HepG2 (cell line): ENCODE measurements around the gene BAHCC1. TPM values are rescaled to one million over a fixed set of nuclear protein-coding genes. Genes with fewer than 3 reads are reported as not detected.

Source experiments
- AGO2 ChIP-seq: fragments of 200-400 bp; formaldehyde crosslinking; optimal IDR thresholded peaks from 2 replicates; pipeline ENCODE3; 2017; ENCODE audit warnings: mild to moderate bottlenecking, low read depth, low read length, moderate library complexity
- GTF2F1 ChIP-seq: fragments of 150-350 bp; IDR thresholded peaks from 2 replicates; pipeline ENCODE4 v1.6.1; 2014; ENCODE audit warnings: low read length
- MIER2 ChIP-seq: IDR thresholded peaks from 2 replicates; pipeline ENCODE4 v1.6.1; 2016; ENCODE audit warnings: missing biosample characterization, missing genetic modification reagents
- NFYB ChIP-seq: sonication (generic); formaldehyde crosslinking; IDR thresholded peaks from 2 replicates; pipeline ENCODE4 v1.4.0; 2020; ENCODE audit warnings: missing genetic modification reagents
- NR2F2 ChIP-seq: IDR thresholded peaks from 2 replicates; pipeline ENCODE4 v1.6.1; 2012; ENCODE audit warnings: low read depth, inconsistent platforms, borderline replicate concordance
- PHF8 ChIP-seq: sonication (generic); formaldehyde crosslinking; IDR thresholded peaks from 2 replicates; pipeline ENCODE4 v1.5.0; 2020; ENCODE audit warnings: missing genetic modification reagents
- RBM39 ChIP-seq: fragments of 200-400 bp; formaldehyde crosslinking; IDR thresholded peaks from one replicate; pipeline ENCODE4 v1.6.1; 2018; ENCODE audit warnings: antibody characterized with exemption, mild to moderate bottlenecking, low read depth, low read length; ENCODE audit not compliant: poor library complexity, severe bottlenecking
- RFX1 ChIP-seq: fragments of 450-650 bp; IDR thresholded peaks from 2 replicates; pipeline ENCODE4 v1.6.1; 2017
- ZFP82 ChIP-seq: sonication (generic); formaldehyde crosslinking; IDR thresholded peaks from 2 replicates; pipeline ENCODE4 v1.5.1; 2020; ENCODE audit warnings: mild to moderate bottlenecking, missing genetic modification reagents, borderline replicate concordance
- ZKSCAN8 ChIP-seq: IDR thresholded peaks from 2 replicates; pipeline ENCODE4 v1.6.1; 2016; ENCODE audit warnings: borderline replicate concordance, missing genetic modification reagents, missing compliant biosample characterization
- ZMYM4 ChIP-seq: sonication (generic); formaldehyde crosslinking; IDR thresholded peaks from 2 replicates; pipeline ENCODE4 v1.8.1; 2023; ENCODE audit warnings: mild to moderate bottlenecking, missing genetic modification reagents
- ZNF329 ChIP-seq: sonication (generic); formaldehyde crosslinking; IDR thresholded peaks from 2 replicates; pipeline ENCODE4 v1.9.0; 2021; ENCODE audit warnings: low read depth, mild to moderate bottlenecking, missing genetic modification reagents
- ZNF607 ChIP-seq: sonication (generic); formaldehyde crosslinking; IDR thresholded peaks from 2 replicates; pipeline ENCODE4 v1.5.1; 2020; ENCODE audit warnings: missing genetic modification reagents, mild to moderate bottlenecking, borderline replicate concordance
- ZSCAN30 ChIP-seq: sonication (generic); formaldehyde crosslinking; IDR thresholded peaks from 2 replicates; pipeline ENCODE4 v1.5.0; 2020; ENCODE audit warnings: mild to moderate bottlenecking, missing genetic modification reagents
- polyA plus RNA-seq, 8 experiments: library from polyadenylated mRNA; depleted of rRNA in 3 of 8; stranded (reverse) in 7 of 8; unstranded in 1 of 8; fragments of >200 nt; fragmentation: Illumina TruSeq in 4 of 8; extraction: Trizol in 4 of 8; gene quantifications; 2 replicates each; pipeline versions ENCODE4 v1.2.1 to v1.2.3, GENCODE V29; 2011 to 2016; ENCODE audit warnings: low read depth in 4 of 8, missing spikeins in 1 of 8, mixed read lengths in 1 of 8; ENCODE audit not compliant: insufficient read depth in 1 of 8
- total RNA-seq, 5 experiments: library from RNA; depleted of rRNA; stranded (reverse); fragments of >200 nt; fragmentation: Illumina TruSeq; extraction: Trizol; gene quantifications; 2 replicates each; pipeline ENCODE4 v1.2.3, GENCODE V29; 2016; ENCODE audit warnings: low read depth in 1 of 5
- TF ChIP-seq, protein P1 (sequence below): sonication (generic); formaldehyde crosslinking; IDR thresholded peaks from 2 replicates; pipeline ENCODE4 v1.4.0; 2020; ENCODE audit warnings: missing genetic modification reagents
- TF ChIP-seq, protein P2 (sequence below): sonication (generic); formaldehyde crosslinking; IDR thresholded peaks from one replicate; pipeline ENCODE4 v1.5.1; 2020; ENCODE audit warnings: mild to moderate bottlenecking, missing genetic modification reagents; ENCODE audit errors: not compliant biosample characterization
- TF ChIP-seq, protein P3 (sequence below): sonication (generic); formaldehyde crosslinking; IDR thresholded peaks from 2 replicates; pipeline ENCODE4 v1.4.0; 2020; ENCODE audit warnings: mild to moderate bottlenecking, missing genetic modification reagents

Gene BAHCC1
- total and polyA plus RNA-seq, 2 of the 13 experiments (the other 11 are each of a cell fraction or from before 2014, with no cell fraction given): 1.4 to 1.7 TPM

DNA sequence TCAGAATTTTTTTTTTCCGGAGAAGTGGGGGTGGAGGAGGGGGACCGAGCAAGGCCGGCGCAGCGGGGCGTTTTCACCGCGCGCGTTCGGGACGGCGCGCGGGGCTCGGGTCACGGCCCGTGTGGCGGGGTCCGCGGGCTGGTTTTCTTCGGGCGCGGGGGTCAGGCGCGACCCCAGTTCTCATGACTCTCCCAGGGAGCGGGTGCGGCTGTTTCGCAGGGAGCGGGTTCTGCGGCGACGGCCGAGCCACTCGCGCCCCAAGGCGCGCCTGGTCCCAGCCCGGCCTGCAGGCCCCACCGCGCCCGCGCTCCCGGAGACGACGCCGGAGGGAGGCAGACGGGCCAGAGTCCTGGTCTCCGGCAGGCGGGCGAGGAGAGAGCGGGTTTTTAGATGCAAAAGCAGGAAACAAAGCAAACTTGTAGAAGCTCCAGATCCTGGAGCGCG lies 1.0 kb downstream of the BAHCC1 start (continued):
- TF ChIP-seq ZMYM4 (CRISPR knock-in tag) (0 out of 2 replicates have a peak, but pooled peaks have one; percentile 24), RFX1 (no peak), AGO2 (peak; percentile 87), PHF8 (peak; percentile 20; the same call in 1 of the 2 replicates), ZFP82 (no peak), NFYB (CRISPR knock-in tag) (no peak), GTF2F1 (no peak), RBM39 (no peak), ZSCAN30 (CRISPR knock-in tag) (no peak), ZNF607 (CRISPR knock-in tag) (no peak), NR2F2 (no peak), ZNF329 (no peak), MIER2 (CRISPR knock-in tag) (no peak), ZKSCAN8 (CRISPR knock-in tag) (no peak)
- TF ChIP-seq, protein P1, sequence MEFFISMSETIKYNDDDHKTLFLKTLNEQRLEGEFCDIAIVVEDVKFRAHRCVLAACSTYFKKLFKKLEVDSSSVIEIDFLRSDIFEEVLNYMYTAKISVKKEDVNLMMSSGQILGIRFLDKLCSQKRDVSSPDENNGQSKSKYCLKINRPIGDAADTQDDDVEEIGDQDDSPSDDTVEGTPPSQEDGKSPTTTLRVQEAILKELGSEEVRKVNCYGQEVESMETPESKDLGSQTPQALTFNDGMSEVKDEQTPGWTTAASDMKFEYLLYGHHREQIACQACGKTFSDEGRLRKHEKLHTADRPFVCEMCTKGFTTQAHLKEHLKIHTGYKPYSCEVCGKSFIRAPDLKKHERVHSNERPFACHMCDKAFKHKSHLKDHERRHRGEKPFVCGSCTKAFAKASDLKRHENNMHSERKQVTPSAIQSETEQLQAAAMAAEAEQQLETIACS (CRISPR knock-in tag): peak; percentile 36; the same call in 1 of the 2 replicates
- TF ChIP-seq, protein P2, sequence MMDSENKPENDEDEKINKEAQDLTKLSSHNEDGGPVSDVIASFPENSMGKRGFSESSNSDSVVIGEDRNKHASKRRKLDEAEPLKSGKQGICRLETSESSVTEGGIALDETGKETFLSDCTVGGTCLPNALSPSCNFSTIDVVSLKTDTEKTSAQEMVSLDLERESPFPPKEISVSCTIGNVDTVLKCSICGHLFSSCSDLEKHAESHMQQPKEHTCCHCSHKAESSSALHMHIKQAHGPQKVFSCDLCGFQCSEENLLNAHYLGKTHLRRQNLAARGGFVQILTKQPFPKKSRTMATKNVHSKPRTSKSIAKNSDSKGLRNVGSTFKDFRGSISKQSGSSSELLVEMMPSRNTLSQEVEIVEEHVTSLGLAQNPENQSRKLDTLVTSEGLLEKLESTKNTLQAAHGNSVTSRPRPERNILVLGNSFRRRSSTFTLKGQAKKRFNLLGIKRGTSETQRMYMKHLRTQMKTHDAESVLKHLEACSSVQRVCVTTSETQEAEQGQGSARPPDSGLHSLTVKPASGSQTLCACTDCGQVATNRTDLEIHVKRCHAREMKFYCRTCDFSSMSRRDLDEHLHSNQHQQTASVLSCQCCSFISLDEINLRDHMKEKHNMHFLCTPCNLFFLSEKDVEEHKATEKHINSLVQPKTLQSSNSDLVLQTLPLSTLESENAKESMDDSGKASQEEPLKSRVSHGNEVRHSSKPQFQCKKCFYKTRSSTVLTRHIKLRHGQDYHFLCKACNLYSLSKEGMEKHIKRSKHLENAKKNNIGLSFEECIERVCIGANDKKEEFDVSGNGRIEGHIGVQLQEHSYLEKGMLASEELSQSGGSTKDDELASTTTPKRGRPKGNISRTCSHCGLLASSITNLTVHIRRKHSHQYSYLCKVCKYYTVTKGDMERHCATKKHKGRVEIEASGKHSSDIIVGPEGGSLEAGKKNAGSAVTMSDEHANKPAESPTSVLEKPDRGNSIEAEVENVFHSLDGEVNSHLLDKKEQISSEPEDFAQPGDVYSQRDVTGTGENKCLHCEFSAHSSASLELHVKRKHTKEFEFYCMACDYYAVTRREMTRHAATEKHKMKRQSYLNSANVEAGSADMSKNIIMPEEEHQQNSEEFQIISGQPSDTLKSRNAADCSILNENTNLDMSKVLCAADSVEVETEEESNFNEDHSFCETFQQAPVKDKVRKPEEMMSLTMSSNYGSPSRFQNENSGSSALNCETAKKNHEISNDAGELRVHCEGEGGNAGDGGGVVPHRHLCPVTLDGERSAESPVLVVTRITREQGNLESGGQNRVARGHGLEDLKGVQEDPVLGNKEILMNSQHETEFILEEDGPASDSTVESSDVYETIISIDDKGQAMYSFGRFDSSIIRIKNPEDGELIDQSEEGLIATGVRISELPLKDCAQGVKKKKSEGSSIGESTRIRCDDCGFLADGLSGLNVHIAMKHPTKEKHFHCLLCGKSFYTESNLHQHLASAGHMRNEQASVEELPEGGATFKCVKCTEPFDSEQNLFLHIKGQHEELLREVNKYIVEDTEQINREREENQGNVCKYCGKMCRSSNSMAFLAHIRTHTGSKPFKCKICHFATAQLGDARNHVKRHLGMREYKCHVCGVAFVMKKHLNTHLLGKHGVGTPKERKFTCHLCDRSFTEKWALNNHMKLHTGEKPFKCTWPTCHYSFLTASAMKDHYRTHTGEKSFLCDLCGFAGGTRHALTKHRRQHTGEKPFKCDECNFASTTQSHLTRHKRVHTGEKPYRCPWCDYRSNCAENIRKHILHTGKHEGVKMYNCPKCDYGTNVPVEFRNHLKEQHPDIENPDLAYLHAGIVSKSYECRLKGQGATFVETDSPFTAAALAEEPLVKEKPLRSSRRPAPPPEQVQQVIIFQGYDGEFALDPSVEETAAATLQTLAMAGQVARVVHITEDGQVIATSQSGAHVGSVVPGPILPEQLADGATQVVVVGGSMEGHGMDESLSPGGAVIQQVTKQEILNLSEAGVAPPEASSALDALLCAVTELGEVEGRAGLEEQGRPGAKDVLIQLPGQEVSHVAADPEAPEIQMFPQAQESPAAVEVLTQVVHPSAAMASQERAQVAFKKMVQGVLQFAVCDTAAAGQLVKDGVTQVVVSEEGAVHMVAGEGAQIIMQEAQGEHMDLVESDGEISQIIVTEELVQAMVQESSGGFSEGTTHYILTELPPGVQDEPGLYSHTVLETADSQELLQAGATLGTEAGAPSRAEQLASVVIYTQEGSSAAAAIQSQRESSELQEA (CRISPR knock-in tag): peak; percentile 19
- TF ChIP-seq, protein P3, sequence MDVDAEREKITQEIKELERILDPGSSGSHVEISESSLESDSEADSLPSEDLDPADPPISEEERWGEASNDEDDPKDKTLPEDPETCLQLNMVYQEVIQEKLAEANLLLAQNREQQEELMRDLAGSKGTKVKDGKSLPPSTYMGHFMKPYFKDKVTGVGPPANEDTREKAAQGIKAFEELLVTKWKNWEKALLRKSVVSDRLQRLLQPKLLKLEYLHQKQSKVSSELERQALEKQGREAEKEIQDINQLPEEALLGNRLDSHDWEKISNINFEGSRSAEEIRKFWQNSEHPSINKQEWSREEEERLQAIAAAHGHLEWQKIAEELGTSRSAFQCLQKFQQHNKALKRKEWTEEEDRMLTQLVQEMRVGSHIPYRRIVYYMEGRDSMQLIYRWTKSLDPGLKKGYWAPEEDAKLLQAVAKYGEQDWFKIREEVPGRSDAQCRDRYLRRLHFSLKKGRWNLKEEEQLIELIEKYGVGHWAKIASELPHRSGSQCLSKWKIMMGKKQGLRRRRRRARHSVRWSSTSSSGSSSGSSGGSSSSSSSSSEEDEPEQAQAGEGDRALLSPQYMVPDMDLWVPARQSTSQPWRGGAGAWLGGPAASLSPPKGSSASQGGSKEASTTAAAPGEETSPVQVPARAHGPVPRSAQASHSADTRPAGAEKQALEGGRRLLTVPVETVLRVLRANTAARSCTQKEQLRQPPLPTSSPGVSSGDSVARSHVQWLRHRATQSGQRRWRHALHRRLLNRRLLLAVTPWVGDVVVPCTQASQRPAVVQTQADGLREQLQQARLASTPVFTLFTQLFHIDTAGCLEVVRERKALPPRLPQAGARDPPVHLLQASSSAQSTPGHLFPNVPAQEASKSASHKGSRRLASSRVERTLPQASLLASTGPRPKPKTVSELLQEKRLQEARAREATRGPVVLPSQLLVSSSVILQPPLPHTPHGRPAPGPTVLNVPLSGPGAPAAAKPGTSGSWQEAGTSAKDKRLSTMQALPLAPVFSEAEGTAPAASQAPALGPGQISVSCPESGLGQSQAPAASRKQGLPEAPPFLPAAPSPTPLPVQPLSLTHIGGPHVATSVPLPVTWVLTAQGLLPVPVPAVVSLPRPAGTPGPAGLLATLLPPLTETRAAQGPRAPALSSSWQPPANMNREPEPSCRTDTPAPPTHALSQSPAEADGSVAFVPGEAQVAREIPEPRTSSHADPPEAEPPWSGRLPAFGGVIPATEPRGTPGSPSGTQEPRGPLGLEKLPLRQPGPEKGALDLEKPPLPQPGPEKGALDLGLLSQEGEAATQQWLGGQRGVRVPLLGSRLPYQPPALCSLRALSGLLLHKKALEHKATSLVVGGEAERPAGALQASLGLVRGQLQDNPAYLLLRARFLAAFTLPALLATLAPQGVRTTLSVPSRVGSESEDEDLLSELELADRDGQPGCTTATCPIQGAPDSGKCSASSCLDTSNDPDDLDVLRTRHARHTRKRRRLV (CRISPR knock-in tag): no peak
